ENCODE measurements around the gene ATXN10.
"Not testable (repeated sequence)": the region's sequence is repeated elsewhere in the genome, so short reads cannot be mapped to it uniquely, and the experiment has no call there.

The ATXN10 gene

GRCh38 chr22:45642986-45643385 lies 28.6 kb upstream of the ATXN10 start:
- DNase-seq (ENCODE audit: low read depth), result no peak

GRCh38 chr22:45644714-45645113 lies 26.9 kb upstream of the ATXN10 start:
- no peak for DNase-seq (ENCODE audit: low read depth)

- DNase-seq (ENCODE audit: low read depth), result no peak
Measured at GRCh38 chr22:45645150-45645525, 26.5 kb upstream of the ATXN10 start.

- DNase-seq (ENCODE audit: low read depth), result peak; percentile 70
Measured at GRCh38 chr22:45645526-45646414, 25.9 kb upstream of the ATXN10 start.

GRCh38 chr22:45647532-45648225 lies 24.0 kb upstream of the ATXN10 start:
- DNase-seq (ENCODE audit: low read depth), result no peak

GRCh38 chr22:45648301-45649117 lies 23.1 kb upstream of the ATXN10 start:
- DNase-seq (ENCODE audit: low read depth), result no peak

GRCh38 chr22:45649809-45650208 lies 21.8 kb upstream of the ATXN10 start:
- no peak for DNase-seq (ENCODE audit: low read depth)

- no peak for DNase-seq (ENCODE audit: low read depth)
Measured at GRCh38 chr22:45650721-45651120, 20.9 kb upstream of the ATXN10 start.

GRCh38 chr22:45651931-45652528 lies 19.6 kb upstream of the ATXN10 start:
- DNase-seq (ENCODE audit: low read depth), result no peak

- no peak for DNase-seq (ENCODE audit: low read depth)
Measured at GRCh38 chr22:45656577-45656976, 15.1 kb upstream of the ATXN10 start.

- no peak for DNase-seq (ENCODE audit: low read depth)
Measured at GRCh38 chr22:45657701-45658100, 13.9 kb upstream of the ATXN10 start.

- no peak for DNase-seq (ENCODE audit: low read depth)
Measured at GRCh38 chr22:45664136-45664646, 7.4 kb upstream of the ATXN10 start.

- no peak for DNase-seq (ENCODE audit: low read depth)
Measured at GRCh38 chr22:45667486-45667885, 4.1 kb upstream of the ATXN10 start.

GRCh38 chr22:45670363-45670762 lies 1.3 kb upstream of the ATXN10 start:
- not testable (repeated sequence) for DNase-seq (ENCODE audit: low read depth)

GRCh38 chr22:45670981-45671782 lies 452 bp upstream of the ATXN10 start:
- no peak for DNase-seq (ENCODE audit: low read depth)

- no peak for DNase-seq (ENCODE audit: low read depth)
Measured at GRCh38 chr22:45672564-45673481, 1.2 kb downstream of the ATXN10 start.

GRCh38 chr22:45673482-45674175 lies 2.0 kb downstream of the ATXN10 start:
- no peak for DNase-seq (ENCODE audit: low read depth)

- no peak for DNase-seq (ENCODE audit: low read depth)
Measured at GRCh38 chr22:45676024-45676423, 4.4 kb downstream of the ATXN10 start.

GRCh38 chr22:45677063-45677462 lies 5.4 kb downstream of the ATXN10 start:
- DNase-seq (ENCODE audit: low read depth), result no peak
